SK-N-MC (cell line): Measurements from ENCODE around the gene C20orf96.

ENCODE experiments used
- EZH2 ChIP-seq: fragments of 200-600 bp; sonication (generic); IDR thresholded peaks from one replicate; pipeline ENCODE4 v1.6.1; 2017; ENCODE audit warnings: antibody characterized with exemption
- FOXP2 ChIP-seq: optimal IDR thresholded peaks from 2 replicates; pipeline ENCODE3; 2011; ENCODE audit warnings: mild to moderate bottlenecking, moderate library complexity; ENCODE audit not compliant: insufficient read depth; ENCODE audit errors: extremely low read length, control extremely low read depth
- POLR2AphosphoS5 ChIP-seq: IDR thresholded peaks from 2 replicates; pipeline ENCODE4 v1.6.1; 2012; ENCODE audit warnings: mild to moderate bottlenecking, low read depth, low read length, borderline replicate concordance

DNA sequence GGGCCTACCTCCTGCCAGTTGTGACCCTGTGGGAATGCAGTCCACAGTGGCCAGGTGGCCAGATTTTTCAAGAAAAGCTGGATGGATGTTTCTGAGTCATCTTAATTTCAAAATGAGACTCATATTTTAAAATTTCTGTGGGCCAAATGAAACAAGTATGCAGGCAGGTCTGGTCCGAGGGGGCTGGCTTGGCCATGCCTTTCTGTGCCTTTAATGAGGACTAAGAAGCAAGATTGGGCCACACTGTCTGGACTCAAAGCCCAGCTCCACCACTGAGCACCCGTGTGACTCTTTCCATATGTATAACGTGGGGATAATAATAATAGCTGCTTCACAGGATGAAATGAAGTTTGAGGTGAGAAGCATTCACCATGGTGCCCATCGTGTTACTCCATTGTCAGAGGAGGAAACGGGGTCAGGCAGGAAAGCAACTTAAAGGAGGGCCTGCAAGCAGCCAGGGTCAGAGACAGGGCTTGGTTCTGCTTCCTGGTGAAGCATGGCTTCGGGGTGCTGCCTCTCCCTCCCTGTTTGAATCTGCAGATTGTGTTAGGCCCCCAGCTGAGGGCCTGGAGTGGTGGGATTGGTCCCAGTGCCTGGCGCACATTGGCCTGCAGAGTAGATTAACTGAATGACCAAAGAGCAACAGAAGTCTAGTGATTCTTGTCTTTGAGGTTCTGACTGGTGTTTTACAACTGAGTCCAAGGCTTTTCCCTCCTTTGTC lies 38.6 kb upstream of the C20orf96 start:
- TF ChIP-seq EZH2 = no peak
- TF ChIP-seq FOXP2 = no peak
- peak; percentile 58 for TF ChIP-seq POLR2AphosphoS5
